Lower leg skin (tissue), 3 donors: Measurements from ENCODE around the gene KLHDC7B.

Experiments used
- POLR2A ChIP-seq, 2 donors: fragments of 450-650 bp; IDR thresholded peaks; one replicate each; pipeline ENCODE4 v1.6.1; 2016 to 2017; ENCODE audit warnings: antibody characterized with exemption in 2 of 2, mild to moderate bottlenecking in 1 of 2, moderate library complexity in 1 of 2
- TF ChIP-seq, protein P1 (sequence below), 3 donors: fragments of 450-650 bp; IDR thresholded peaks; one replicate each; pipeline ENCODE4 v1.5.1; 2016; ENCODE audit warnings: antibody characterized with exemption in 3 of 3, mild to moderate bottlenecking in 3 of 3, moderate library complexity in 2 of 3

DNA sequence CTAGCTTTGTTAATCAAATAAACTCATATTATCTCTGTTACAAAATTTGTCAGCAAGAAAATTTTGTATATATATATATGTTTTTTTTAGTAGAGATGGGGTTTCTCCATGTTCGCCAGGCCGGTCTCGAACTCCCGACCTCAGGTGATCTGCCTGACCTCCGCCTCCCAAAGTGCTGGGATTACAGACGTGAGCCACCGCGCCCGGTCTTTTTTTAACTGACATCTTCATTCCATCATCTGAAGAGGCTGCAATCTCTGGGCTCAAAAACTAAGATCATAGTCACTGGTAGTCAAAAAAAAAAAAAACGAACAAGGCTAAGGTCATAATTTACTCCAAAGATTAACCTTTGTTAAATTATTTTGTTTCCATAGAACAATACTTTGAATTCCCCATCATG, 5.3 kb upstream of the KLHDC7B start:
- TF ChIP-seq, protein P1, sequence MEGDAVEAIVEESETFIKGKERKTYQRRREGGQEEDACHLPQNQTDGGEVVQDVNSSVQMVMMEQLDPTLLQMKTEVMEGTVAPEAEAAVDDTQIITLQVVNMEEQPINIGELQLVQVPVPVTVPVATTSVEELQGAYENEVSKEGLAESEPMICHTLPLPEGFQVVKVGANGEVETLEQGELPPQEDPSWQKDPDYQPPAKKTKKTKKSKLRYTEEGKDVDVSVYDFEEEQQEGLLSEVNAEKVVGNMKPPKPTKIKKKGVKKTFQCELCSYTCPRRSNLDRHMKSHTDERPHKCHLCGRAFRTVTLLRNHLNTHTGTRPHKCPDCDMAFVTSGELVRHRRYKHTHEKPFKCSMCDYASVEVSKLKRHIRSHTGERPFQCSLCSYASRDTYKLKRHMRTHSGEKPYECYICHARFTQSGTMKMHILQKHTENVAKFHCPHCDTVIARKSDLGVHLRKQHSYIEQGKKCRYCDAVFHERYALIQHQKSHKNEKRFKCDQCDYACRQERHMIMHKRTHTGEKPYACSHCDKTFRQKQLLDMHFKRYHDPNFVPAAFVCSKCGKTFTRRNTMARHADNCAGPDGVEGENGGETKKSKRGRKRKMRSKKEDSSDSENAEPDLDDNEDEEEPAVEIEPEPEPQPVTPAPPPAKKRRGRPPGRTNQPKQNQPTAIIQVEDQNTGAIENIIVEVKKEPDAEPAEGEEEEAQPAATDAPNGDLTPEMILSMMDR (IDR thresholded peaks at IDR 0.05), result no peak
- no peak for TF ChIP-seq POLR2A (IDR thresholded peaks at IDR 0.05)
